ENCODE measurements around the gene U2AF1L4. TPM values are rescaled to one million over a fixed set of nuclear protein-coding genes. Genes with fewer than 3 reads are reported as not detected.

Gene U2AF1L4
- total and polyA plus RNA-seq, 10 of the 15 experiments (the other 5 are each of a cell fraction or from before 2014, with no cell fraction given), result 7.9 to 21.6 (median 15.1) TPM

DNA sequence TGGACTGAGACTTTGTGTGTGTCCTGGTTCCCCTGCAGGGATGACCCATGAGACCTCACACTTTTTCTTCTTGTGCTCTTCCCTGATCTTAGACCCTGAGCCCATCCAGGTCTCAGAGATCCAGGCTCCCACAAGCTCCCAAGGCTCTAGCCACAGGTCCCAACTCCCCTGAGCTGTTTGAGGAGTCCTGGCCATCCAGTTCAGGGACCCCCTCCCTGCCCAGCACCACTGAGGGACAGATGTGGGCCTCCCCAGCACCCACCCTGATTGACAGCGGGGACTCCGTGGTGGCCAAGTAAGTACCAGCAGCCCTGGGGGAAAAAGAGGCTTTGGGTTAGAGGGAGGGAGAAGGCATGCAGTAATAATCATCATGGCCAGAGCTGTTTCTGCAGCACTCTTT, 14.5 kb upstream of the U2AF1L4 start:
- H3K27ac ChIP-seq (ENCODE audit: control insufficient read depth, insufficient read depth), result no peak overlapping the region
- 0 out of 2 replicates have a peak overlapping the region, but pooled peaks have one; percentile 28 for H3K4me3 ChIP-seq
- TF ChIP-seq RAD51 (IDR thresholded peaks at IDR 0.05) (no peak), ZNF687 (IDR thresholded peaks at IDR 0.05) (no peak), CBX5 (IDR thresholded peaks at IDR 0.05; ENCODE audit: low read depth) (no peak), MEF2B (IDR thresholded peaks at IDR 0.05; ENCODE audit: partially characterized antibody, poor library complexity, severe bottlenecking) (no peak), CEBPB (IDR thresholded peaks at IDR 0.05; ENCODE audit: borderline replicate concordance in 1 of 2, low read depth in 2 of 2, low read length in 2 of 2) (no peak), MTA3 (IDR thresholded peaks at IDR 0.05; ENCODE audit: borderline replicate concordance, low read length) (no peak), MYB (IDR thresholded peaks at IDR 0.05; ENCODE audit: borderline replicate concordance, low read depth, low read length) (no peak), MYC (IDR thresholded peaks at IDR 0.05; ENCODE audit: insufficient read depth, insufficient read length, insufficient replicate concordance, low read length, severe bottlenecking) (no peak), POLR2A (IDR thresholded peaks at IDR 0.05; ENCODE audit: low read depth, low read length) (no peak), RBBP5 (conservative IDR thresholded peaks at IDR 0.05) (no peak), RELB (IDR thresholded peaks at IDR 0.05; ENCODE audit: low read depth) (no peak), EZH2 (IDR thresholded peaks at IDR 0.05; ENCODE audit: borderline replicate concordance, control insufficient read depth, low read depth, low read length) (no peak), SIN3A (IDR thresholded peaks at IDR 0.05; ENCODE audit: low read depth, low read length) (no peak), KLF5 (IDR thresholded peaks at IDR 0.05; ENCODE audit: partially characterized antibody) (no peak)
- TF ChIP-seq, protein P1, sequence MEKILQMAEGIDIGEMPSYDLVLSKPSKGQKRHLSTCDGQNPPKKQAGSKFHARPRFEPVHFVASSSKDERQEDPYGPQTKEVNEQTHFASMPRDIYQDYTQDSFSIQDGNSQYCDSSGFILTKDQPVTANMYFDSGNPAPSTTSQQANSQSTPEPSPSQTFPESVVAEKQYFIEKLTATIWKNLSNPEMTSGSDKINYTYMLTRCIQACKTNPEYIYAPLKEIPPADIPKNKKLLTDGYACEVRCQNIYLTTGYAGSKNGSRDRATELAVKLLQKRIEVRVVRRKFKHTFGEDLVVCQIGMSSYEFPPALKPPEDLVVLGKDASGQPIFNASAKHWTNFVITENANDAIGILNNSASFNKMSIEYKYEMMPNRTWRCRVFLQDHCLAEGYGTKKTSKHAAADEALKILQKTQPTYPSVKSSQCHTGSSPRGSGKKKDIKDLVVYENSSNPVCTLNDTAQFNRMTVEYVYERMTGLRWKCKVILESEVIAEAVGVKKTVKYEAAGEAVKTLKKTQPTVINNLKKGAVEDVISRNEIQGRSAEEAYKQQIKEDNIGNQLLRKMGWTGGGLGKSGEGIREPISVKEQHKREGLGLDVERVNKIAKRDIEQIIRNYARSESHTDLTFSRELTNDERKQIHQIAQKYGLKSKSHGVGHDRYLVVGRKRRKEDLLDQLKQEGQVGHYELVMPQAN (conservative IDR thresholded peaks at IDR 0.05), result no peak
- WGBS (ENCODE audit: insufficient coverage, insufficient replicate concordance, low lambda C conversion rate, missing lambda C conversion rate), result 100% methylated on average over 2 of the region's 2 CpGs
- no peaks in the 10 kb centered on the region for H4K20me1 ChIP-seq (ENCODE audit: control insufficient read depth, insufficient read depth)
- DNase-seq (ENCODE audit: low read depth, low spot score) (no peak), ATAC-seq (no peak), FAIRE-seq (no peak)
- peaks cover 11% of the 10 kb centered on the region for H3K79me2 ChIP-seq (ENCODE audit: control insufficient read depth, insufficient read depth, low read length)
- POLR2A ChIA-PET, result interaction anchor here (1.1 kb wide), 2 partner anchors 9 to 12 kb away, joined by 3 read pairs; partner anchors contain the start of gene LIN37
- no peaks in the 10 kb centered on the region for H3K27me3 ChIP-seq (replicated peaks in 1 of 2; ENCODE audit: control insufficient read depth in 2 of 2, insufficient read depth in 2 of 2, low read length in 1 of 2)
- H3K9ac ChIP-seq (ENCODE audit: control insufficient read depth, insufficient read depth, low read length), result no peak overlapping the region
- in situ Hi-C loops (cut with MboI) (no loop called here), intact Hi-C loops (cut with micrococcal nuclease; ENCODE audit: unreplicated experiment) (loop anchor here (2.0 kb wide), 1 partner anchor 15 kb away; the partner anchor contains the start of genes PSENEN and U2AF1L4)
- no TSS peak for BruUV-seq (replicated peaks)
- SMC1A ChIA-PET (ENCODE audit: uncharacterized antibody, unreplicated experiment), result interaction anchor here (0.5 kb wide), 1 partner anchor 134 kb away, joined by 3 read pairs; no protein-coding TSS in a partner anchor
- RAD21 ChIA-PET (ENCODE audit: unreplicated experiment), result no interaction called here
- CTCF ChIA-PET, result no interaction called here
- no peak overlapping the region for H2AFZ ChIP-seq (ENCODE audit: control insufficient read depth, low read depth, low read length)
- H3K4me2 ChIP-seq (ENCODE audit: control insufficient read depth, insufficient read depth), result no peak overlapping the region; the same call in 1 of the 2 replicates
- H3K36me3 ChIP-seq (ENCODE audit: control insufficient read depth in 2 of 2, insufficient read depth in 2 of 2, low read length in 1 of 2), result peaks cover 1 to 11% of the 10 kb centered on the region in 2 experiments; a peak in 2 of 4 replicates
- H3K9me3 ChIP-seq (replicated peaks; ENCODE audit: control insufficient read depth, insufficient read depth, low read length), result no peaks in the 10 kb centered on the region
- H3K4me1 ChIP-seq (ENCODE audit: control insufficient read depth, insufficient read depth, low read length), result peaks cover 15% of the 10 kb centered on the region

Measured in GM12878 (cell line).